Immature natural killer cell (primary cell): ENCODE results near the gene ANKRD6. TPM values are rescaled to one million over a fixed set of nuclear protein-coding genes. Genes with fewer than 3 reads are reported as not detected.
A peak's percentile ranks its signal among the peaks of the same experiment; 100 is the strongest.

Experiments used
- DNase-seq, 3 donors: peaks; one replicate each; pipeline ENCODE4 v3.0.0; 2022; ENCODE audit warnings: mixed read lengths in 1 of 3
- H3K27ac Mint-ChIP-seq, 6 donors: one replicate each; pipeline ENCODE4 v1.8.0; 2020; ENCODE audit warnings: mixed read lengths in 6 of 6, mild to moderate bottlenecking in 5 of 6, inconsistent platforms in 4 of 6, moderate library complexity in 3 of 6
- H3K27me3 Mint-ChIP-seq, 3 donors: one replicate each; pipeline ENCODE4 v1.8.0; 2020 to 2021; ENCODE audit warnings: low read depth in 3 of 3, mild to moderate bottlenecking in 3 of 3, mixed read lengths in 3 of 3, moderate library complexity in 3 of 3, inconsistent platforms in 1 of 3
- H3K36me3 Mint-ChIP-seq, 3 donors: one replicate each; pipeline ENCODE4 v1.8.0; 2020; ENCODE audit warnings: mixed read lengths in 3 of 3, inconsistent platforms in 2 of 3, mild to moderate bottlenecking in 2 of 3
- H3K4me1 Mint-ChIP-seq, 2 donors: one replicate each; pipeline ENCODE4 v1.8.0; 2020; ENCODE audit warnings: inconsistent platforms in 2 of 2, mild to moderate bottlenecking in 2 of 2, mixed read lengths in 2 of 2, moderate library complexity in 1 of 2
- H3K4me3 Mint-ChIP-seq, 5 donors: one replicate each; pipeline ENCODE4 v1.8.0; 2020; ENCODE audit warnings: mild to moderate bottlenecking in 5 of 5, mixed read lengths in 5 of 5, inconsistent platforms in 3 of 5, moderate library complexity in 3 of 5
- H3K9me3 Mint-ChIP-seq, 6 donors: one replicate each; pipeline ENCODE4 v1.8.0; 2020; ENCODE audit warnings: mild to moderate bottlenecking in 6 of 6, mixed read lengths in 6 of 6, inconsistent platforms in 4 of 6, moderate library complexity in 3 of 6
- polyA plus RNA-seq, 3 donors: library from polyadenylated mRNA; unstranded; fragments of 300-500 nt; fragmentation: Illumina TruSeq; gene quantifications; one replicate each; pipeline ENCODE4 v1.2.3, GENCODE V29; 2021

ANKRD6 gene
- polyA plus RNA-seq, 3 donors from 2014 or later: 0.06 to 3.0 (median 0.52) TPM

DNA sequence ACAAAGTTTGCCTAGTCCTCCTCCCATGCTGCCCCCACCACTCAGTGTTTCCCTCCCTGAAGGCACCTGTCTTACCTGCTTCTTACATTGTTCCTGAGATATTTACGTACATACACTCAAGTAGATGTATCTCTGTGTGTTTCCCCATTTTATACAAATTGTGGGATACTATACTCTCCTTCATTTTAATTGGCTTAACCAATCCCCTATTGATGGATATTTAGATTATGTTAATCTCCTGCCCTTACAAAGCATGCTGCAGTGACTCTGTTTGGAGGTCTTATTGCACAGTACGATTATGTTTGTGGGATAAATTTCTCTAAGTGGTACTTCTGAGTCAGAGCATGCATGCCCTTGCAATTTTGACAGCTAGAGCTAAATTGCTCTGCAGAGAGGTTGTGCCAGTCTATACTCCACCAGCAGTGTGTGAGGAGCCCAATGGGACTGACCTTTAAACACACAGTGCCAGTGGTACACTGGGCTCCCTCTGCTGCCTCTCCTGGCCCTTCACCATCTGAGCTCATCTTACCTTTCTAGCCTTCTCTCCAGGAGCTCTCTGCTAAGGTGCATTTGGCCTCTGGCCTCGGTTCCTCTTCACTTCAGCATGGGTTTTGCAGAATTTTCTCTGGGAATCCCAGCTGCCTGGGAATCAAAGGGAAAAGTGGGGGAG lies 148.2 kb downstream of the ANKRD6 start:
- no peak overlapping the region for H3K27ac Mint-ChIP-seq
- no peaks in the 10 kb centered on the region for H3K4me1 Mint-ChIP-seq
- peaks cover 0 to 5% (median 4%) of the 10 kb centered on the region in 3 donors for H3K27me3 Mint-ChIP-seq
- no peak overlapping the region for H3K4me3 Mint-ChIP-seq
- H3K9me3 Mint-ChIP-seq: no peaks in the 10 kb centered on the region
- DNase-seq: no peak
- H3K36me3 Mint-ChIP-seq: peaks cover 0 to 3% (median 3%) of the 10 kb centered on the region in 3 donors

DNA sequence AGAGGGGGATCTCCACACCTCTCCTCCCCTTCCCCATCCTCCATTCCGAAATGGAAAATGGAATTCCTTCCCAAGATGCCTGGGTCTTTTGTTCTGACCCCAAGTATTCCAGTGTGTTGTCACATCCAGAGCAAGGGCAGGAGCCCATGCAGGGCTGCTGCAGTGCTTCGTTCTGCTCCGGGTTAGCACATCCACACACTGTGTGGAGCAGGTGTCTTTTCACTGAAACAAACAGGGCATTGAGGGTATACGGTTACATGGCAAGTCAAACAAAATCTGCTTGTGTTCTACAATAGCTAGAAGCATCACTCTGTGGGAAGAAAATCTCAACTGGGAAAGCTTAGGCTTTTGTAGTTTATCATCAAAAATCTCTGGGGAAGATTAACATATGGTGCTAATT lies 148.7 kb downstream of the ANKRD6 start:
- Mint-ChIP-seq H3K4me1 (no peaks in the 10 kb centered on the region), H3K27ac (no peak overlapping the region), H3K27me3 (peaks cover 0 to 6% (median 5%) of the 10 kb centered on the region in 3 donors), H3K9me3 (no peaks in the 10 kb centered on the region), H3K36me3 (peaks cover 0 to 3% (median 3%) of the 10 kb centered on the region in 3 donors), H3K4me3 (no peak overlapping the region)
- DNase-seq: no peak

DNA sequence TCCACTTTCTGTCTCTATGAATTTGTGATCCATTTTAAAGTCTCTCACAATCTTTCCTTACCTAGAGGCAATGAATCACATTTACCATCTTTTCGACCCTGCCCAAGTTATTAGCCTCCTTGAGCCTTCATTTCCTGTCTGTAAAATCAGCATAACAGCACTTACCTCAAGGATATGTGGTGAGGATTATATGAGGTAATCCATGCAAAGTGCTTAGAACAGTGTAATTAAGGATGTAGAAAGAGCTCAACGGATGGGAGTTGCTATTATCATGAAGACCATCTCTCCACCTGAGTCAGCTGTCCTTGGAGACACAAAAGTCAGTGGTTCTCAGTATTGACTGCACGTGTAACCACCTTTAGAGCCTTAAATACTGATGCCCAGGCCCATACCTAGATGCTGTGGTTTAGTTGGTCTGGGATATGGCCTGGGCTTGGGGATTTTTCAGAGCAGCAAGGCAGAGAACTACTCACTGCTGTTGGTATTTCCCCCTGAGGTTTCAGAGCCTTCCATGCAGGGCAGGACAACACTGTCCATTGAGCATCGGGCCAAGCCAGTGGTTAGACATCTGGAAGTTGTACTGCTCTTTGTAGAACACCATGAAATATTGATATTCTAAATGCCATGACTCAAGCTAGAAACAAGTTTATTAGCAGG lies 149.8 kb downstream of the ANKRD6 start:
- H3K27me3 Mint-ChIP-seq: peaks cover 0 to 5% (median 2%) of the 10 kb centered on the region in 3 donors
- H3K4me3 Mint-ChIP-seq: no peak overlapping the region
- H3K4me1 Mint-ChIP-seq: no peaks in the 10 kb centered on the region
- no peak for DNase-seq
- H3K27ac Mint-ChIP-seq: no peak overlapping the region
- no peaks in the 10 kb centered on the region for H3K9me3 Mint-ChIP-seq
- H3K36me3 Mint-ChIP-seq: peaks cover 0 to 3% (median 3%) of the 10 kb centered on the region in 3 donors

DNA sequence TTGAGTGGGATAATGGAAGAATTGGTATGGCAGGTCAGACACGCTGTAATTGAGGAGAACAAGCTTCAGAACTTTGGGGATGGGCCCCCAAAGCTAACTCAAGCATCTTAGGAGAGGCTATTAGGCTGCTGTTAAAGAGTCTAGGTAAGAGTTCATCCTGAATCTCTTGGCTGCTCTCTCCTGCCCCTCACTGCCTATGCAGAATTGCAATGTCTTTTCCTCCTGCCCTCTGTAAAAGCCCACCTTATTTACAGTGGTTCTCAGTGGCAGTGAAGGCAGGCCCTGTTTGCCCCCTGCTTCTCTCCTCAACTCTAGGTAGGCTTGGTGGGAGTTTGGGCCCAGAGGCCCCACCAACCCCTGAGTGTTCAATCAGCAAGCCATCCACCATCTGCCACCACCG lies 150.6 kb downstream of the ANKRD6 start:
- Mint-ChIP-seq H3K4me3 (no peak overlapping the region), H3K36me3 (peaks cover 0 to 3% (median 3%) of the 10 kb centered on the region in 3 donors), H3K9me3 (no peaks in the 10 kb centered on the region), H3K27ac (no peak overlapping the region), H3K27me3 (peaks cover 0 to 5% (median 2%) of the 10 kb centered on the region in 3 donors), H3K4me1 (no peaks in the 10 kb centered on the region)
- no peak for DNase-seq

DNA sequence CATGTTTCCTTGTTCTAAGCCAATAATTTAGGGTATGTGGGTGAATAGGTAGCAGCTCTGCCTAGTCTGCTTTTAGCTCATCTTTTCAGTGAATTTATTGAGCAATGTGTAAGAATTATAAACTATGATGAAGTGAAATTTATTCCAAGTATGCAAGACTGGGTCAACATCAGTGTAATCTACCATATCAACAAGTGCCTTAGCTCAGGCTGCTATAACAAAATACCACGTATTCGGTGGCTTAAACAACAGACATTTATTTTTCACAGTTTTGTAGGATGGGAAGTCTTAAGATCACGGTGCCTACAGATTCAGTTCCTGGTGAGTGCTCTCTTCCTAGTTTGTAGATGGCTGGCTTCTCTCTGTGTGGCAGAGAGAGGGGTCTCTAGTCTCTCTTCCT lies 151.6 kb downstream of the ANKRD6 start:
- Mint-ChIP-seq H3K4me1 (no peaks in the 10 kb centered on the region), H3K27ac (no peak overlapping the region), H3K4me3 (no peak overlapping the region), H3K36me3 (peaks cover 0 to 3% (median 3%) of the 10 kb centered on the region in 3 donors), H3K27me3 (peaks cover 0 to 2% (median 2%) of the 10 kb centered on the region in 3 donors), H3K9me3 (no peaks in the 10 kb centered on the region)
- no peak for DNase-seq

DNA sequence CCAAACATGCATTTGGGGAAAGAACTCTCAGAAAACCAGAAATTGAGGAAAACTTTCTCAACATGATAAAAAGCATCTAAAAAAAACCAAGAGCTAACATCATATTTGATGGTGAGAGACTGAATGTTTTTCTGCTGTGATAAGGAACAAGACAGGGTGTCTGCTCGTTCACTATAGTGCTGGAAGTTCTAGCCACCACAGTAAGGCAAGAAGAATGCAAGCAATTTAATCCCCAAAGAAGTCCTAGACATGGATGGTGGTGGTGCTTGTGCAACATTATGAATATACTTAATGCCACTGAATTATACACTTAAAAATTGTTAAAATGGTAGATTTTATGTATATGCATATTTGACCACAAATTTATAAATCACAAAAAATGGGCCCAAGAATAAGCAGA lies 152.2 kb downstream of the ANKRD6 start:
- Mint-ChIP-seq H3K9me3 (no peaks in the 10 kb centered on the region), H3K36me3 (peaks cover 0 to 3% (median 3%) of the 10 kb centered on the region in 3 donors), H3K27me3 (peaks cover 0 to 2% (median 2%) of the 10 kb centered on the region in 3 donors), H3K4me3 (no peak overlapping the region), H3K4me1 (no peaks in the 10 kb centered on the region), H3K27ac (no peak overlapping the region)
- DNase-seq: no peak

DNA sequence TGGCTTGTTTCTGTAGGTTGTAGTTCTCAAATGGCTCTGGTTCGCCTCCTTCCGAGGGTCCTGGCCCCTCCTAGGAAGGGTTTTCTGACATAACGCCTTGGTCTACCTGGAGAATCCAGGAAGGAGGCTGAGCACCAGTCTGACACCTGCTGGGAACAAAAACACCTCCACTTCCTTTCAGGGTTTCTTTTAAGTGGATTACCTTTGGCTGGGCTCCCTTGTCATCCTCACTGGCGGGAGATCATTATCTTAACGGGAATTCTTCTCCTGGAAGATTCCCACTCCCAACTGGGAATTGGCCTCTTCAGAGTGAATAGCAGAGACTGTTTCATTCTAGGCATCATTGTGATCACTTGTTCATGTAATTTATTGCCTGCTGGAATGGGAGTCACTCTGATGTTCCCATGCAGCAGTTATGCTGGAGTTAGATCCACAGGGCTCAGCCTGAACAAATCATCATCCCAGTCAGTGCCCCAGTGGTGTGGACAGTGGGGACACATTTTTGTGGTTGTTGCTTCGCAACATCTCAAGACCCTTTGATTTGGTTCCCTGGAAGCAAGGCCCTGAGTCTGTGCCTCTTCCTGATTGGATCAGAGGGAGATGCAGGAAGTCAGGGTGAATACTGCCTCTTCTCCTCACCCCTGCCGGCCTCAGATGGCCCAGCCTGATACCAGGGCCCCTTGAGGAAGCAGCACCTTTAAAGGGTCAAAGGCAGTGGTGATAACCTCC lies 156.5 kb downstream of the ANKRD6 start:
- no peak for DNase-seq
- H3K27me3 Mint-ChIP-seq: peaks cover 0 to 2% (median 0%) of the 10 kb centered on the region in 3 donors
- H3K27ac Mint-ChIP-seq: peak overlapping the region in 1 of 6 donors; percentile 40
- H3K4me1 Mint-ChIP-seq: no peaks in the 10 kb centered on the region
- no peaks in the 10 kb centered on the region for H3K36me3 Mint-ChIP-seq
- no peak overlapping the region for H3K4me3 Mint-ChIP-seq
- no peaks in the 10 kb centered on the region for H3K9me3 Mint-ChIP-seq

DNA sequence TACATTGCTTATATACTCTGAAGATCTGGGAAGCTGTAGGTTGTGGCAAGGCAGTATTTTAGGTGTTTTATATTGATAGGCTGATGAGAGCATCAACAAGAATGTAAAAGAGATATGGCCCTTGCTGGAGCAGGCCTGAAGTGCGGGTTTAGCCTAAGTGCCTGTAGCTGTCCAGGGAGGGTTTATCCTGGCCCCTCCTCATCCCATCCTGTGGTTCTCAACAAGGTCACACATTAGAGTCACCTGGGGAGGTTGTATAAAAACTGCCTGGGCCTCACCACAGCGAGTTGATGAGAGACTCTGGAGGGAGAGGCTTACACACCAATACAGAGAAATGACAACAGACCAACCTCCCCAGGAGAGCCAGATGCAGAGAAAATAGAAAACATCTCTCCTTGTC lies 157.2 kb downstream of the ANKRD6 start:
- Mint-ChIP-seq H3K4me1 (no peaks in the 10 kb centered on the region), H3K36me3 (no peaks in the 10 kb centered on the region), H3K9me3 (no peaks in the 10 kb centered on the region), H3K27ac (peak overlapping the region in 1 of 6 donors; percentile 40), H3K27me3 (peaks cover 0 to 2% (median 0%) of the 10 kb centered on the region in 3 donors), H3K4me3 (no peak overlapping the region)
- DNase-seq: no peak

DNA sequence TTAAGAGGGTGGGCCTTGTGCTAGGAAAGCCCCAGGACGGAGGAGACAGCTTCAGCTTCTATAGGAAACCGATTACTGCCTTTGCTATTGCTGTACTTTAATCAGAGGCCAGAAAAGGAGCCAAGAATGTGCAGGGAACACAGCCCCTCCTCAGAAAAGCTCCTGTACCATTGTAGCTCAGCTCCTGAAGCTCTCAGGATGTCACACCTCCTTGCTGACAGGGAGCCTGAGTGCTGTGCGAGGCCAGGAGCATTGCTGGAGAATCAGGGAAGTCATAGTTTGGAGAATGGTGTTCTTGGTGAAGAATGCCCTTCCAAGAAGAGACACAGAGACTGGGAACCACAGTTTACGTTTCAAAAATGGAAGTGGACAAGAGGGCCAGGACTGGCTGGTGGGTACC lies 158.8 kb downstream of the ANKRD6 start:
- Mint-ChIP-seq H3K9me3 (no peaks in the 10 kb centered on the region), H3K36me3 (no peaks in the 10 kb centered on the region), H3K4me3 (no peak overlapping the region), H3K27ac (no peak overlapping the region), H3K4me1 (peaks cover 7 to 9% of the 10 kb centered on the region in 2 donors), H3K27me3 (peaks cover 0 to 2% (median 0%) of the 10 kb centered on the region in 3 donors)
- DNase-seq: no peak

DNA sequence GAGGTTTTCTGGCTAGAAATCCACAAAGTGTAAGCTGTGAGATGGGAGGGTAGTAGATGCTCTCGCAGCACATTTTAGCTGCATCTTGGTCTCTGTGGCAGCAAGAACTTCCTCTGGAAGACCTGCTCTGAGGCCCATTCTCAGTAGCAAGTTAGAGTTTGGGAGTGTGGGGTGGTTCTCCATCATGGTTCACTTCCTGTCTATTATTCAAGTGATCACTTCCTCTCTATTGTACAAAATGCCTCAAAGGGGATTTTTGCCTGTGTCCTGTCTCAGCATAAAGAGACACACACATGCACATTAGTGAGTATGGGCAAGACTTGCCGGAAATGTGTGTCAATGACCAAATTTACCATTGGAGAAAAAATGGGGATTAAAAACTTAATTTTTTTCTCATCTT lies 163.1 kb downstream of the ANKRD6 start:
- Mint-ChIP-seq H3K4me3 (no peak overlapping the region), H3K27me3 (peaks cover 0 to 4% (median 2%) of the 10 kb centered on the region in 3 donors), H3K36me3 (peaks cover 0 to 8% (median 0%) of the 10 kb centered on the region in 3 donors), H3K27ac (peak overlapping the region in 1 of 6 donors; percentile 30), H3K4me1 (peaks cover 7 to 15% of the 10 kb centered on the region in 2 donors), H3K9me3 (no peaks in the 10 kb centered on the region)
- no peak for DNase-seq

DNA sequence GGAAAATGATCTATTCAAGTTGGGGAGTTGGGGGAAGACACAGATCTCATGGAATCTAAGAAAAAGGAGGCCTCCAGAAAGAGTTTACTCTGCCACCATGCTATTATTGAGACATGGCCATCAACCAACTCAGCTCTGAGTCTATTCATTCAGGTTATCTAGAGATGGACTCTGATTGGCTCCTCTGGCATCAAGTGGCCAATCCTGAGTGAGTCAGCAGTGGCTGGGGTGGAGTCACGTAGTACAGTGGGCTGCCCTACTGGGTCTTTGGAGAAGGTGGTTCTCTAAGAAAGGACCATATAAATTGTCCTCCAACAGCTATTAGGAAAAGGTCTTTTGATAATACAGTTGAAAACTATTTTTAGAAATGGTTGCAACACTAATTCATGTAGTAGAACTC lies 163.5 kb downstream of the ANKRD6 start:
- DNase-seq: no peak
- H3K4me1 Mint-ChIP-seq: peaks cover 7 to 15% of the 10 kb centered on the region in 2 donors
- no peak overlapping the region for H3K4me3 Mint-ChIP-seq
- no peaks in the 10 kb centered on the region for H3K9me3 Mint-ChIP-seq
- peaks cover 0 to 8% (median 0%) of the 10 kb centered on the region in 3 donors for H3K36me3 Mint-ChIP-seq
- H3K27me3 Mint-ChIP-seq: peaks cover 0 to 4% (median 2%) of the 10 kb centered on the region in 3 donors
- no peak overlapping the region for H3K27ac Mint-ChIP-seq

DNA sequence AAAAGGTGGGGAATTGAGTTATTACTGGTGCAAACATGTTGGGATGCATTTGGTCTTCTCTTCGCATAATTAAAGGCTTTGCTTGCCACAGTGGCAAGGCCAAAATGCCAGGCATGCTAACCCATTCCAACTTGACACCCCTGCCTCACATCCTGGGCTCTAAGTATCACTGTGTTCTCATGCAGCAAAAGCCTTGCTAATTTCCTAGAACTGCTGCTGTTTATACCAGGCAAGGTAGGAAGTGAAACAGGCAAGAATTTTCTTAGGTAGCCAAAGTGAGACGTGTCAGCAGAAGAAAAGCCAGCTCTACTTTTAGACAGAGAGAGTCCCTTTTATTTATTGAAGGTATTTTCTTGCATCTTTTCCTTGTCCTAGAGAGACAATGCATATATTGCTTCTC lies 164.4 kb downstream of the ANKRD6 start:
- Mint-ChIP-seq H3K9me3 (no peaks in the 10 kb centered on the region), H3K4me3 (no peak overlapping the region), H3K27ac (no peak overlapping the region), H3K4me1 (peaks cover 7 to 15% of the 10 kb centered on the region in 2 donors), H3K36me3 (peaks cover 0 to 8% (median 0%) of the 10 kb centered on the region in 3 donors), H3K27me3 (peaks cover 0 to 4% (median 2%) of the 10 kb centered on the region in 3 donors)
- no peak for DNase-seq

DNA sequence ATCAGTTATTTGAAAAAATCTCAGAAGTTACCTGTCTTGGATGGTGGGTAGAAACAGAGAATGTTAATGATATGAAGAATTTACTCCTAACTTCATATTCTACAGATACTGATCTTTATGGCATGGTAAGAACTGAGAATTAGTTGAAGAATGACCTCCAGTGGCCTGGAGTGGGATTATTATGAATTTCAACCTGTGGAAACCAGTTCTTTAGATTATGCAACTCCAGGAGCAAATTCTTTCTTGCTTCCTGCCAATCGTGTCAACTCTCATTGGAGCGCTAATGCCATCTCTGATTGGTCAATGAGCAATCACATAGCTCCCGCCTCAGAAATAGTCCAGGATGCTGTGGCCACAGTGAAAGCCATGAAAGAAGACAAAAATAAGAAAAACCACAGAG lies 165.0 kb downstream of the ANKRD6 start:
- Mint-ChIP-seq H3K27ac (no peak overlapping the region), H3K4me3 (no peak overlapping the region), H3K36me3 (peaks cover 0 to 8% (median 0%) of the 10 kb centered on the region in 3 donors), H3K4me1 (peaks cover 7 to 15% of the 10 kb centered on the region in 2 donors), H3K9me3 (no peaks in the 10 kb centered on the region), H3K27me3 (peaks cover 0 to 4% (median 2%) of the 10 kb centered on the region in 3 donors)
- DNase-seq: peak in 1 of 3 donors; percentile 2

DNA sequence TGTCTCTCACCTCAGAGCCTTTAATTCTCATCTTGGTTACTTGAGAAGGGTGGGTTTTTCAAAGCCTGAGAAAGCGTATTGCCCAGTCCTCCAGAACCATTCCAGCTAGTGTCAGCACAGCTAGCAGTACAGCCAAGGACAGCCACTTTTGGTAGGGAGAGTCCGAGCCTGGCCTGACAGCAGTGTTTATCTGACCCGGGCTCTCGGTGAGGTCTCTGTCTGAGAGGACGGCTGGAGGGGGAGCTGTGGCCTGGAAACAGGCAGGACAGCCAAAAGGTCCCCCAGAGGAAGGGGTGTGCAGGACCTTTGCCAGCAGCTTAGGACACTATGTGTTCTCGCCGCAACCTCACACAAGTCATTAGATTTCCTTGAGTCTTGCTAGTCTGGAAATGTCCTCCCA lies 166.8 kb downstream of the ANKRD6 start:
- DNase-seq: no peak
- Mint-ChIP-seq H3K36me3 (peaks cover 0 to 8% (median 0%) of the 10 kb centered on the region in 3 donors), H3K4me3 (no peak overlapping the region), H3K27me3 (peaks cover 0 to 4% (median 2%) of the 10 kb centered on the region in 3 donors), H3K27ac (no peak overlapping the region), H3K4me1 (peaks cover 7 to 15% of the 10 kb centered on the region in 2 donors), H3K9me3 (no peaks in the 10 kb centered on the region)
